Stimulated activated naive CD8-positive, alpha-beta T cell treated with anti-CD3 and anti-CD28 coated beads, Interleukin-15, Interleukin-2, amounts not matched to agents 100 ng/mL and 50 ng/mL, for 24 hours (primary cell): ENCODE measurements around the gene ARHGAP27.
"Not testable (repeated sequence)": the region's sequence is repeated elsewhere in the genome, so short reads cannot be mapped to it uniquely, and the experiment has no call there.

ENCODE experiments used
- H3K27ac Mint-ChIP-seq: one replicate; pipeline ENCODE4 v1.8.0; 2021; ENCODE audit warnings: mild to moderate bottlenecking, mixed read lengths
- H3K27me3 Mint-ChIP-seq: one replicate; pipeline ENCODE4 v1.8.0; 2021; ENCODE audit warnings: mixed read lengths
- H3K36me3 Mint-ChIP-seq: one replicate; pipeline ENCODE4 v1.8.0; 2021; ENCODE audit warnings: low read depth, mixed read lengths
- H3K4me1 Mint-ChIP-seq: one replicate; pipeline ENCODE4 v1.8.0; 2021; ENCODE audit warnings: low read depth, mixed read lengths
- H3K4me3 Mint-ChIP-seq: one replicate; pipeline ENCODE4 v1.8.0; 2021; ENCODE audit warnings: mild to moderate bottlenecking, mixed read lengths
- H3K9me3 Mint-ChIP-seq: one replicate; pipeline ENCODE4 v1.8.0; 2021; ENCODE audit warnings: mixed read lengths

The ARHGAP27 gene

DNA sequence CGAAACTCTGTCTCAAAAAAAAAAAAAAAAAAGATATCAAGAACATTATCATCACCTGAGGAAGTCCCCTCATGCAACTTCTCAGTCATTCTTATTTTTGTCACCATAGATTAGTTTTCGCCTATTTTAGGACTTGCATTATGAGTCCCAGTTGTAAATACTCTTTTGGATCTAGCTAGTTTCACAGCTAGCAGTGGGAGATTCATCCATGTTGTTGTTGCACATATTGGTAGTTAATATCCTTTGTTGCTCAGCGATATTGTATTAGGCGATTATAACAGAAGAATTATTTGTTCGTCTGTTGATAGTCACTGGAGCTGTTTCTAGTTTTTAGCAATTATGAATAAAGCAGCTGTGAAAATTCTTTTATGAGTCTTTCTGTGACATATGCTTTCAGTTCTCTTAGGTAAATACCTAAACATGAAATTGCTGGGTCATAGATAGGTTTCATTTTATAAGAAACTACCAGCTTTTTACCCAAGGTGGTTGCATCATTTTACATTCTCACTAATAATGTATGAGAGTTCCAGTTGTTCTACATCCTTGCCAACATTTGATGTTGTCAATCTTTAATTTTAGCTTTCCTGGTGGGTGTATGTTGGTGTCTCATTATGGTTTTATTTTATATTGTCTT lies 75.2 kb downstream of the ARHGAP27 start:
- H3K4me1 Mint-ChIP-seq = peaks cover 24% of the 10 kb centered on the region
- H3K27ac Mint-ChIP-seq = peak overlapping the region; percentile 2
- peaks cover 2% of the 10 kb centered on the region for H3K9me3 Mint-ChIP-seq
- H3K27me3 Mint-ChIP-seq = peaks cover 17% of the 10 kb centered on the region
- no peak overlapping the region for H3K4me3 Mint-ChIP-seq
- no peaks in the 10 kb centered on the region for H3K36me3 Mint-ChIP-seq

GRCh38 chr17:45355087-45355486 lies 77.6 kb downstream of the ARHGAP27 start:
- Mint-ChIP-seq H3K36me3 (peaks cover 7% of the 10 kb centered on the region), H3K4me1 (peaks cover 37% of the 10 kb centered on the region), H3K27ac (no peak overlapping the region), H3K4me3 (no peak overlapping the region), H3K9me3 (peaks cover 13% of the 10 kb centered on the region), H3K27me3 (peaks cover 16% of the 10 kb centered on the region)

GRCh38 chr17:45353043-45353442 lies 79.6 kb downstream of the ARHGAP27 start:
- H3K36me3 Mint-ChIP-seq = peaks cover 7% of the 10 kb centered on the region
- peak overlapping the region; percentile 57 for H3K4me3 Mint-ChIP-seq
- peaks cover 37% of the 10 kb centered on the region for H3K4me1 Mint-ChIP-seq
- peaks cover 16% of the 10 kb centered on the region for H3K27me3 Mint-ChIP-seq
- H3K9me3 Mint-ChIP-seq = peaks cover 13% of the 10 kb centered on the region
- peak overlapping the region; percentile 67 for H3K27ac Mint-ChIP-seq

- H3K4me1 Mint-ChIP-seq = peaks cover 28% of the 10 kb centered on the region
- peaks cover 13% of the 10 kb centered on the region for H3K9me3 Mint-ChIP-seq
- peaks cover 16% of the 10 kb centered on the region for H3K27me3 Mint-ChIP-seq
- peaks cover 7% of the 10 kb centered on the region for H3K36me3 Mint-ChIP-seq
- no peak overlapping the region for H3K4me3 Mint-ChIP-seq
- peak overlapping the region; percentile 21 for H3K27ac Mint-ChIP-seq
These were observed 80.8 kb downstream of the ARHGAP27 start for GRCh38 chr17:45351831-45352230.

DNA sequence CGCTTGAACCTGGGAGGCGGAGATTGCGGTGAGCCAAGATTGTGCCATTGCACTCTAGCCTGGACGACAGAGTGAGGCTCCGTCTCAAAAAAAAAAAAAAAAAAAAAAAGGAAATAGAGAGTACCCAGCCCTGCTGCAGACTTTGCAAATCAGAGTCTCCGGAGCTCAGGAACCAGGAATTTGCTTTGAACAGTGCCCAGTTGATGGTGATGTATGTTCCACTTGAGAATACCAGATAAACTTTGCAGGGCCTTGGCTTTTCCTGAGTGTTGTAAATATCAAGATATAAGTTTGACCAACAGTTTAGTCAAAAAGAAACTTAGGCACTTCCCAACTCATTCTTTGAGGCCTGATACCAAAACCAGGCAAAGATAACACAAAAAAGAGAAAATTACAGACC lies 85.2 kb downstream of the ARHGAP27 start:
- H3K36me3 Mint-ChIP-seq = peaks cover 7% of the 10 kb centered on the region
- peaks cover 24% of the 10 kb centered on the region for H3K4me1 Mint-ChIP-seq
- H3K27ac Mint-ChIP-seq = no peak overlapping the region
- H3K9me3 Mint-ChIP-seq = peaks cover 13% of the 10 kb centered on the region
- peaks cover 9% of the 10 kb centered on the region for H3K27me3 Mint-ChIP-seq
- no peak overlapping the region for H3K4me3 Mint-ChIP-seq

GRCh38 chr17:45346216-45347015 lies 86.3 kb downstream of the ARHGAP27 start:
- Mint-ChIP-seq H3K27ac (no peak overlapping the region), H3K27me3 (peaks cover 5% of the 10 kb centered on the region), H3K4me3 (no peak overlapping the region), H3K9me3 (peaks cover 5% of the 10 kb centered on the region), H3K4me1 (peaks cover 14% of the 10 kb centered on the region), H3K36me3 (no peaks in the 10 kb centered on the region)

- Mint-ChIP-seq H3K4me1 (peaks cover 12% of the 10 kb centered on the region), H3K9me3 (no peaks in the 10 kb centered on the region), H3K36me3 (no peaks in the 10 kb centered on the region), H3K4me3 (no peak overlapping the region), H3K27me3 (no peaks in the 10 kb centered on the region), H3K27ac (peak overlapping the region; percentile 34)
These were observed 87.0 kb downstream of the ARHGAP27 start for GRCh38 chr17:45345554-45346215.

DNA sequence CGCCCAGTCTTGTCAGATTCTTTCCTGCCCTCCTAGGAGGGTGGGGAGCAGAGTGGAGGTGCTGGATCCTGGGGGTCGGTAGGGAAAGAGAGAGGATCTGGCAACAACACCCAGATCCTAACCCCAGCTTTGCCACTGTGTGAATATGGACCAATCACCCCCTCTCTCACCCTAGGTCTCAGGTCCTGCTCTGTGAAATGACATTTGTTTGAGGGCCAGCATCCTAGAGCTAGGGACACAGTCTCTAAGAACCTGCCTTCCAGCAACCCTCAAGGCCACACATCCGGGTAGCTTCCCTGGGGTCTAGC lies 87.5 kb downstream of the ARHGAP27 start:
- H3K27ac Mint-ChIP-seq = peak overlapping the region; percentile 34
- peaks cover 12% of the 10 kb centered on the region for H3K4me1 Mint-ChIP-seq
- H3K27me3 Mint-ChIP-seq = no peaks in the 10 kb centered on the region
- no peak overlapping the region for H3K4me3 Mint-ChIP-seq
- no peaks in the 10 kb centered on the region for H3K36me3 Mint-ChIP-seq
- H3K9me3 Mint-ChIP-seq = no peaks in the 10 kb centered on the region

GRCh38 chr17:45343967-45344664 lies 88.6 kb downstream of the ARHGAP27 start:
- H3K9me3 Mint-ChIP-seq, H3K27ac Mint-ChIP-seq, H3K36me3 Mint-ChIP-seq, H3K4me3 Mint-ChIP-seq, H3K27me3 Mint-ChIP-seq: not testable (repeated sequence)
- peaks cover 12% of the 10 kb centered on the region for H3K4me1 Mint-ChIP-seq
